HCT116 (cell line): ENCODE results near the gene TFPT. TPM values are rescaled to one million over a fixed set of nuclear protein-coding genes. Genes with fewer than 3 reads are reported as not detected.

Source experiments
- ATAC-seq: fragments of 200-7000 bp; cut with Tn5 transposase; 2 replicates; pipeline ENCODE4 v1.9.1; 2020; ENCODE audit warnings: mild to moderate bottlenecking, moderate library complexity
- BruUV-seq: library from RNA; stranded (reverse); fragments of 400-500 nt; replicated peaks from 2 replicates; lab custom pipeline; 2021; lab: Mats Ljungman, UMichigan
- CTCF ChIA-PET: fragments of 300-600 bp; sonication (Branson Sonifier 250); formaldehyde crosslinking; loops from one replicate; lab custom pipeline; 2021; ENCODE audit warnings: antibody characterized with exemption; lab: Charles Lee
- POLR2A ChIA-PET: fragments of 300-600, 350-600 bp; sonication (Branson Sonifier 250); formaldehyde crosslinking; loops from one replicate; lab custom pipeline; 2021; ENCODE audit warnings: antibody characterized with exemption; lab: Charles Lee
- RAD21 ChIA-PET, 2 experiments: fragments of 300-600 bp; sonication (Branson Sonifier 250); formaldehyde crosslinking; loops; one replicate each; lab custom pipeline; 2023; ENCODE audit warnings: low total read pairs in 2 of 2; ENCODE audit not compliant: uncharacterized antibody in 2 of 2, unreplicated experiment in 2 of 2, low non-redundant PET in 1 of 2; lab: Charles Lee
- DNase-seq: peaks from one replicate; pipeline ENCODE4 v3.0.0-alpha.2; 2010; ENCODE audit warnings: low read depth, low spot score
- H2AFZ ChIP-seq: fragments of 200-600 bp; shearing (Covaris generic), sonication (generic); 2 replicates; pipeline ENCODE4 v1.6.1; 2017; ENCODE audit warnings: low read depth, mixed run types, mixed read lengths, antibody characterized with exemption, low read length; ENCODE audit not compliant: poor library complexity, severe bottlenecking
- H3K27ac ChIP-seq: 2 replicates; pipeline ENCODE4 v1.5.1; 2012; ENCODE audit warnings: low read depth, low read length
- H3K27me3 ChIP-seq: fragments of 200-600 bp; sonication (generic); 2 replicates; pipeline ENCODE4 v1.6.1; 2016; ENCODE audit warnings: mixed run types, low read length, mixed read lengths; ENCODE audit not compliant: insufficient read depth
- H3K36me3 ChIP-seq, 2 experiments: fragments of 200-500 bp in 1 of 2; fragments of 200-600 bp in 1 of 2; sonication (Bioruptor generic) in 1 of 2; sonication (generic) in 1 of 2; 2 replicates each; pipeline versions ENCODE4 v1.5.1 to v1.6.1; 2014 to 2016; ENCODE audit warnings: low read length in 2 of 2, inconsistent platforms in 1 of 2, mixed read lengths in 1 of 2, mixed run types in 1 of 2; ENCODE audit not compliant: insufficient read depth in 2 of 2, control insufficient read depth in 1 of 2
- H3K4me1 ChIP-seq, 2 experiments: fragments of 200-600 bp in 1 of 2; sonication (generic) in 1 of 2; 2 replicates each; pipeline versions ENCODE4 v1.5.1 to v1.6.1; 2012 to 2017; ENCODE audit warnings: low read length in 2 of 2, inconsistent platforms in 1 of 2, mild to moderate bottlenecking in 1 of 2, mixed read lengths in 1 of 2, mixed run types in 1 of 2, moderate library complexity in 1 of 2; ENCODE audit not compliant: insufficient read depth in 2 of 2, control insufficient read depth in 1 of 2
- H3K4me2 ChIP-seq: fragments of 200-600 bp; sonication (generic); 2 replicates; pipeline ENCODE4 v1.6.1; 2017; ENCODE audit warnings: mixed run types, low read length, mixed read lengths
- H3K4me3 ChIP-seq, 2 experiments: fragments of 200-600 bp in 1 of 2; sonication (generic) in 1 of 2; replicated peaks in 1 of 2; 2 replicates each; pipeline ENCODE4 v1.5.1; 2011 to 2016; ENCODE audit warnings: low read length in 2 of 2, control low read depth in 1 of 2, low read depth in 1 of 2, mild to moderate bottlenecking in 1 of 2, mixed read lengths in 1 of 2, mixed run types in 1 of 2
- H3K79me2 ChIP-seq: fragments of 200-600 bp; sonication (generic); 2 replicates; pipeline ENCODE4 v1.6.1; 2017; ENCODE audit warnings: mild to moderate bottlenecking, mixed run types, low read length, moderate library complexity, mixed read lengths; ENCODE audit not compliant: insufficient read depth
- H3K9ac ChIP-seq: fragments of 200-600 bp; sonication (generic); 2 replicates; pipeline ENCODE4 v1.6.1; 2016; ENCODE audit warnings: low read length, mixed read lengths
- H3K9me2 ChIP-seq: fragments of 200-600 bp; sonication (generic), shearing (Covaris generic); 2 replicates; pipeline ENCODE4 v1.6.1; 2017; ENCODE audit warnings: mixed run types, mild to moderate bottlenecking, moderate library complexity; ENCODE audit not compliant: insufficient read depth
- H3K9me3 ChIP-seq, 2 experiments: fragments of 200-500 bp in 1 of 2; fragments of 200-600 bp in 1 of 2; sonication (Bioruptor generic) in 1 of 2; sonication (generic) in 1 of 2; 2 replicates each; pipeline ENCODE4 v1.6.1; 2014 to 2017; ENCODE audit warnings: low read length in 2 of 2, mixed read lengths in 2 of 2, inconsistent platforms in 1 of 2, low read depth in 1 of 2, mild to moderate bottlenecking in 1 of 2, mixed run types in 1 of 2, moderate library complexity in 1 of 2; ENCODE audit not compliant: control insufficient read depth in 1 of 2, insufficient read depth in 1 of 2
- H4K20me1 ChIP-seq: fragments of 200-600 bp; sonication (generic), shearing (Covaris generic); 2 replicates; pipeline ENCODE4 v1.6.1; 2017; ENCODE audit warnings: mixed run types, mild to moderate bottlenecking, moderate library complexity; ENCODE audit not compliant: insufficient read depth
- CBX3 ChIP-seq: IDR thresholded peaks from 2 replicates; pipeline ENCODE4 v1.6.1; 2012; ENCODE audit warnings: low read depth
- CEBPB ChIP-seq: IDR thresholded peaks from 2 replicates; pipeline ENCODE4 v1.6.1; 2012; ENCODE audit warnings: low read depth
- EGR1 ChIP-seq: IDR thresholded peaks from 2 replicates; pipeline ENCODE4 v1.6.1; 2012; ENCODE audit warnings: low read depth
- EZH2 ChIP-seq: fragments of 200-600 bp; sonication (generic); IDR thresholded peaks from 2 replicates; pipeline ENCODE4 v1.6.1; 2017; ENCODE audit warnings: antibody characterized with exemption, mixed run types
- EZH2phosphoT487 ChIP-seq: fragments of 200-600 bp; IDR thresholded peaks from 2 replicates; pipeline ENCODE4 v1.6.1; 2018; ENCODE audit warnings: antibody characterized with exemption, borderline replicate concordance
- FOSL1 ChIP-seq: IDR thresholded peaks from 2 replicates; pipeline ENCODE4 v1.6.1; 2012; ENCODE audit warnings: low read depth
- JUND ChIP-seq: IDR thresholded peaks from 2 replicates; pipeline ENCODE4 v1.6.1; 2012
- SP1 ChIP-seq: IDR thresholded peaks from 2 replicates; pipeline ENCODE4 v1.6.1; 2012; ENCODE audit warnings: low read depth
- SRF ChIP-seq: IDR thresholded peaks from 2 replicates; pipeline ENCODE4 v1.6.1; 2012; ENCODE audit warnings: low read depth
- YY1 ChIP-seq: IDR thresholded peaks from 2 replicates; pipeline ENCODE4 v1.6.1; 2011; ENCODE audit warnings: low read length, low read depth, moderate library complexity, mild to moderate bottlenecking; ENCODE audit not compliant: insufficient replicate concordance; ENCODE audit errors: extremely low read depth
- ZFX ChIP-seq: fragments of 450-650 bp; IDR thresholded peaks from 2 replicates; pipeline ENCODE4 v1.6.1; 2017
- intact Hi-C: fragments of 100-400 bp; cut with micrococcal nuclease; formaldehyde crosslinking; loops from 2 replicates; pipeline ENCODE4 v1.10.0; 2022
- total RNA-seq: library from RNA; stranded (reverse); gene quantifications from one replicate; pipeline ENCODE4 v1.2.1, GENCODE V29; 2021; ENCODE audit not compliant: unreplicated experiment
- TF ChIP-seq, protein P1 (sequence below), 3 experiments: fragments of 200-600 bp in 1 of 3; sonication (generic) in 1 of 3; IDR thresholded peaks in 2 of 3; conservative IDR thresholded peaks in 1 of 3; 2 replicates each; pipeline ENCODE4 v1.5.1; 2012 to 2017; ENCODE audit warnings: low read depth in 2 of 3, low read length in 2 of 3, antibody characterized with exemption in 1 of 3, borderline replicate concordance in 1 of 3, control low read depth in 1 of 3, mild to moderate bottlenecking in 1 of 3, mixed read lengths in 1 of 3, mixed run types in 1 of 3, moderate library complexity in 1 of 3; ENCODE audit not compliant: insufficient read depth in 1 of 3
- TF ChIP-seq, protein P2 (sequence below): IDR thresholded peaks from 2 replicates; pipeline ENCODE4 v1.6.1; 2011; ENCODE audit warnings: mild to moderate bottlenecking, low read length, moderate library complexity; ENCODE audit not compliant: insufficient replicate concordance; ENCODE audit errors: extremely low read depth
- TF ChIP-seq, protein P3 (sequence below): IDR thresholded peaks from 2 replicates; pipeline ENCODE4 v1.6.1; 2012

The TFPT gene
- total RNA-seq, 1 experiment from 2014 or later = 7.1 TPM

DNA sequence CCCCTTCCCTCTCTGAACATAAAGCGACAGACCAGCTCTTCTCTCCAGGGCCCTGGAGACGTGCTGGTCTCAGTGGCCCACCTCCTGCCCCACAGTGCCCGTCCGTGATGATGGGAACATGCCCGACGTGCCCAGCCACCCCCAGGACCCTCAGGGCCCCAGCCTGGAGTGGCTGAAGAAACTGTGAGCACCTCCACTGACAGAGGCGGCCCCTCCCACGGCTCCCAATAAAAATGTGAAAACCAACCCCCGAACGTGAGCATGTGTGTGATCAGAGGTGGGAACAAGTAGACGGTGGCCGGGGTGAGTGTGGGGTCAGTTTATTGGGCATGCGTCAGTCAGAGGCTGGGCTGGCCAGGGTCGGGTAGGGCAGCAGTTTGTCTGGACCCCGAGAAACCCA is 8.7 kb downstream of the TFPT start:
- Histone ChIP-seq H3K79me2 (peaks cover 34% of the 10 kb centered on the region), H2AFZ (no peak overlapping the region), H3K27ac (no peak overlapping the region), H3K4me3 (no peak overlapping the region), H3K4me2 (no peak overlapping the region), H3K27me3 (no peaks in the 10 kb centered on the region), H3K9me3 (no peaks in the 10 kb centered on the region), H3K9me2 (no peaks in the 10 kb centered on the region), H3K4me1 (peaks cover 0 to 5% of the 10 kb centered on the region in 2 experiments; a peak in 1 of 4 replicates), H4K20me1 (no peaks in the 10 kb centered on the region), H3K9ac (no peak overlapping the region), H3K36me3 (peaks cover 28 to 29% of the 10 kb centered on the region in 2 experiments; a peak in 3 of 4 replicates)
- BruUV-seq = no TSS peak
- RAD21 ChIA-PET = no interaction called here
- POLR2A ChIA-PET = interaction anchor here (1.5 kb wide), 1 partner anchor 8 kb away, joined by 3 read pairs; no protein-coding TSS in a partner anchor
- DNase-seq = no peak
- CTCF ChIA-PET = no interaction called here
- intact Hi-C loops = no loop called here
- no peak for TF ChIP-seq JUND
- TF ChIP-seq EZH2phosphoT487 = no peak
- no peak for TF ChIP-seq EGR1
- no peak for TF ChIP-seq FOSL1
- no peak for TF ChIP-seq CEBPB
- TF ChIP-seq, protein P1, sequence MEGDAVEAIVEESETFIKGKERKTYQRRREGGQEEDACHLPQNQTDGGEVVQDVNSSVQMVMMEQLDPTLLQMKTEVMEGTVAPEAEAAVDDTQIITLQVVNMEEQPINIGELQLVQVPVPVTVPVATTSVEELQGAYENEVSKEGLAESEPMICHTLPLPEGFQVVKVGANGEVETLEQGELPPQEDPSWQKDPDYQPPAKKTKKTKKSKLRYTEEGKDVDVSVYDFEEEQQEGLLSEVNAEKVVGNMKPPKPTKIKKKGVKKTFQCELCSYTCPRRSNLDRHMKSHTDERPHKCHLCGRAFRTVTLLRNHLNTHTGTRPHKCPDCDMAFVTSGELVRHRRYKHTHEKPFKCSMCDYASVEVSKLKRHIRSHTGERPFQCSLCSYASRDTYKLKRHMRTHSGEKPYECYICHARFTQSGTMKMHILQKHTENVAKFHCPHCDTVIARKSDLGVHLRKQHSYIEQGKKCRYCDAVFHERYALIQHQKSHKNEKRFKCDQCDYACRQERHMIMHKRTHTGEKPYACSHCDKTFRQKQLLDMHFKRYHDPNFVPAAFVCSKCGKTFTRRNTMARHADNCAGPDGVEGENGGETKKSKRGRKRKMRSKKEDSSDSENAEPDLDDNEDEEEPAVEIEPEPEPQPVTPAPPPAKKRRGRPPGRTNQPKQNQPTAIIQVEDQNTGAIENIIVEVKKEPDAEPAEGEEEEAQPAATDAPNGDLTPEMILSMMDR (IDR thresholded peaks at IDR 0.05 in 2 of 3, conservative IDR thresholded peaks at IDR 0.05 in 1 of 3; ENCODE audit: borderline replicate concordance in 1 of 3, insufficient read depth in 1 of 3, low read depth in 2 of 3, low read length in 2 of 3) = no peak
- ATAC-seq = no peak

DNA sequence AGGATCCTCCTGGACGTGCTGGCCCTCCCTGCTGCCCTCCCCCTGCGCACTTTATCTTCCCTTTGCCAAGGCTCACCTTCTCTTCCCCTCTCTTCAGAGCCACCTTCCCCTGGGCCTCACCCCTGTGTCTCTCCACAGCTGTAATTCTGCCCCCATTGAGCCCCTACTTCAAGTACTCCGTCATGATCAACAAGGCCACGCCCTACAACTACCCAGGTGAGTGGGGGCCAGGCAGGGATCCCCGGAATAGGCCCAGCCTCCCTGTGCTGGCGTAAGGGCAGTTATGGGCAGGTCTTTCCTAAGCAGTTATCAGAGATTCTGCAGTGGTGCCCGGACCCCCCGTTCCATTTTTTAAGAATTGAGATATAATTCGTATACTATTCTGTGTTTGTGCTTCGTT is 9.7 kb downstream of the TFPT start:
- H3K4me3 ChIP-seq = no peak overlapping the region
- ChIA-PET POLR2A (interaction anchor here (1.5 kb wide), 1 partner anchor 9 kb away, joined by 3 read pairs; no protein-coding TSS in a partner anchor), CTCF (no interaction called here), RAD21 (no interaction called here)
- no peak for DNase-seq
- ATAC-seq = no peak
- H3K36me3 ChIP-seq = peaks cover 27 to 28% of the 10 kb centered on the region in 2 experiments; a peak in 3 of 4 replicates
- no peak overlapping the region for H3K4me2 ChIP-seq
- no peaks in the 10 kb centered on the region for H4K20me1 ChIP-seq
- H3K27me3 ChIP-seq = no peaks in the 10 kb centered on the region
- intact Hi-C loops = no loop called here
- no peak overlapping the region for H3K27ac ChIP-seq
- H3K79me2 ChIP-seq = peaks cover 34% of the 10 kb centered on the region
- H3K9me3 ChIP-seq = no peaks in the 10 kb centered on the region
- H3K4me1 ChIP-seq = peaks cover 0 to 5% of the 10 kb centered on the region in 2 experiments; a peak in 1 of 4 replicates
- BruUV-seq = no TSS peak
- no peak overlapping the region for H2AFZ ChIP-seq
- no peak overlapping the region for H3K9ac ChIP-seq
- no peaks in the 10 kb centered on the region for H3K9me2 ChIP-seq
- TF ChIP-seq SP1 = no peak
- TF ChIP-seq FOSL1 = no peak
- TF ChIP-seq, protein P1 (IDR thresholded peaks at IDR 0.05 in 2 of 3, conservative IDR thresholded peaks at IDR 0.05 in 1 of 3; ENCODE audit: borderline replicate concordance in 1 of 3, insufficient read depth in 1 of 3, low read depth in 2 of 3, low read length in 2 of 3) = no peak
- TF ChIP-seq CBX3 = no peak
- TF ChIP-seq SRF = no peak
- TF ChIP-seq YY1 = no peak
- TF ChIP-seq ZFX = no peak
- TF ChIP-seq, protein P2, sequence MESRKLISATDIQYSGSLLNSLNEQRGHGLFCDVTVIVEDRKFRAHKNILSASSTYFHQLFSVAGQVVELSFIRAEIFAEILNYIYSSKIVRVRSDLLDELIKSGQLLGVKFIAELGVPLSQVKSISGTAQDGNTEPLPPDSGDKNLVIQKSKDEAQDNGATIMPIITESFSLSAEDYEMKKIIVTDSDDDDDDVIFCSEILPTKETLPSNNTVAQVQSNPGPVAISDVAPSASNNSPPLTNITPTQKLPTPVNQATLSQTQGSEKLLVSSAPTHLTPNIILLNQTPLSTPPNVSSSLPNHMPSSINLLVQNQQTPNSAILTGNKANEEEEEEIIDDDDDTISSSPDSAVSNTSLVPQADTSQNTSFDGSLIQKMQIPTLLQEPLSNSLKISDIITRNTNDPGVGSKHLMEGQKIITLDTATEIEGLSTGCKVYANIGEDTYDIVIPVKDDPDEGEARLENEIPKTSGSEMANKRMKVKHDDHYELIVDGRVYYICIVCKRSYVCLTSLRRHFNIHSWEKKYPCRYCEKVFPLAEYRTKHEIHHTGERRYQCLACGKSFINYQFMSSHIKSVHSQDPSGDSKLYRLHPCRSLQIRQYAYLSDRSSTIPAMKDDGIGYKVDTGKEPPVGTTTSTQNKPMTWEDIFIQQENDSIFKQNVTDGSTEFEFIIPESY = no peak
- TF ChIP-seq EZH2 = no peak
- no peak for TF ChIP-seq EZH2phosphoT487
- TF ChIP-seq, protein P3, sequence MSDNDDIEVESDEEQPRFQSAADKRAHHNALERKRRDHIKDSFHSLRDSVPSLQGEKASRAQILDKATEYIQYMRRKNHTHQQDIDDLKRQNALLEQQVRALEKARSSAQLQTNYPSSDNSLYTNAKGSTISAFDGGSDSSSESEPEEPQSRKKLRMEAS = no peak
